Neuronal stem cell (in vitro differentiated cells): ENCODE data around the gene PTPN14.

Experiments
- DNase-seq: peaks from one replicate; pipeline ENCODE4 v3.0.0-alpha.2; 2013; ENCODE audit warnings: low spot score
- H2AFZ ChIP-seq: one replicate; pipeline ENCODE4 v1.6.1; 2013; ENCODE audit warnings: mild to moderate bottlenecking, low read length, inconsistent platforms
- H2AK5ac ChIP-seq: 2 replicates; pipeline ENCODE4 v1.6.1; 2013; ENCODE audit warnings: low read depth, mild to moderate bottlenecking, inconsistent platforms, low read length, moderate library complexity, mixed read lengths
- H2BK120ac ChIP-seq: 2 replicates; pipeline ENCODE4 v1.6.1; 2013; ENCODE audit warnings: low read depth, mild to moderate bottlenecking, inconsistent platforms, low read length, moderate library complexity, mixed read lengths
- H2BK12ac ChIP-seq: one replicate; pipeline ENCODE4 v1.6.1; 2013; ENCODE audit warnings: low read length, inconsistent platforms
- H2BK15ac ChIP-seq: 2 replicates; pipeline ENCODE4 v1.6.1; 2013; ENCODE audit warnings: mild to moderate bottlenecking, low read length, inconsistent platforms, mixed read lengths
- H2BK5ac ChIP-seq: one replicate; pipeline ENCODE4 v1.6.1; 2013; ENCODE audit warnings: inconsistent platforms, mild to moderate bottlenecking, low read length, moderate library complexity
- H3K14ac ChIP-seq: one replicate; pipeline ENCODE4 v1.6.1; 2013; ENCODE audit warnings: low read length, inconsistent platforms
- H3K18ac ChIP-seq: 2 replicates; pipeline ENCODE4 v1.6.1; 2013; ENCODE audit warnings: low read length, inconsistent platforms
- H3K23ac ChIP-seq: 2 replicates; pipeline ENCODE4 v1.6.1; 2013; ENCODE audit warnings: low read depth, mild to moderate bottlenecking, mixed read lengths, low read length, inconsistent platforms; ENCODE audit not compliant: poor library complexity
- H3K27ac ChIP-seq: replicated peaks from 3 replicates; pipeline ENCODE4 v1.5.1; 2013; ENCODE audit warnings: low read length, inconsistent platforms
- H3K27me3 ChIP-seq, 3 experiments: 2 replicates each; pipeline ENCODE4 v1.6.1; 2013; ENCODE audit warnings: low read length in 3 of 3, mild to moderate bottlenecking in 2 of 3, inconsistent platforms in 1 of 3, low read depth in 1 of 3, mixed read lengths in 1 of 3, moderate library complexity in 1 of 3; ENCODE audit not compliant: control insufficient read depth in 3 of 3, insufficient read depth in 3 of 3
- H3K36me3 ChIP-seq, 2 donors: replicated peaks in 1 of 2; 2 replicates each; pipeline ENCODE4 v1.6.1; 2013; ENCODE audit warnings: low read length in 2 of 2; ENCODE audit not compliant: control insufficient read depth in 2 of 2, insufficient read depth in 2 of 2
- H3K4ac ChIP-seq: 2 replicates; pipeline ENCODE4 v1.6.1; 2013; ENCODE audit warnings: inconsistent platforms, mild to moderate bottlenecking, low read length, moderate library complexity
- H3K4me1 ChIP-seq, 2 donors: 1 replicate in 1 of 2; 2 replicates in 1 of 2; pipeline ENCODE4 v1.6.1; 2013; ENCODE audit warnings: low read length in 2 of 2, low read depth in 1 of 2; ENCODE audit not compliant: control insufficient read depth in 2 of 2, insufficient read depth in 1 of 2
- H3K4me2 ChIP-seq: one replicate; pipeline ENCODE4 v1.6.1; 2013; ENCODE audit warnings: mild to moderate bottlenecking, low read length, inconsistent platforms; ENCODE audit not compliant: insufficient read depth, poor library complexity, severe bottlenecking
- H3K4me3 ChIP-seq, 2 donors: 2 replicates each; pipeline ENCODE4 v1.5.1; 2013; ENCODE audit warnings: low read length in 2 of 2, mild to moderate bottlenecking in 2 of 2, inconsistent platforms in 1 of 2, moderate library complexity in 1 of 2
- H3K79me1 ChIP-seq: one replicate; pipeline ENCODE4 v1.6.1; 2013; ENCODE audit warnings: low read depth, mild to moderate bottlenecking, inconsistent platforms, low read length, moderate library complexity
- H3K9ac ChIP-seq: one replicate; pipeline ENCODE4 v1.6.1; 2013; ENCODE audit warnings: mild to moderate bottlenecking, low read depth, low read length, inconsistent platforms; ENCODE audit not compliant: poor library complexity
- H3K9me3 ChIP-seq, 2 donors: replicated peaks in 1 of 2; 2 replicates each; pipeline versions ENCODE3 to v1.6.1; 2013; ENCODE audit warnings: low read length in 2 of 2, mild to moderate bottlenecking in 2 of 2, inconsistent platforms in 1 of 2, low read depth in 1 of 2, mixed read lengths in 1 of 2, moderate library complexity in 1 of 2; ENCODE audit not compliant: control insufficient read depth in 2 of 2, insufficient read depth in 1 of 2
- H4K8ac ChIP-seq: one replicate; pipeline ENCODE4 v1.6.1; 2013; ENCODE audit warnings: low read depth, mild to moderate bottlenecking, inconsistent platforms, low read length, moderate library complexity
- H4K91ac ChIP-seq: one replicate; pipeline ENCODE4 v1.6.1; 2013; ENCODE audit warnings: low read length, low read depth, mild to moderate bottlenecking, inconsistent platforms; ENCODE audit not compliant: poor library complexity
- WGBS, 2 donors: extraction: QIAGEN DNeasy Blood & Tissue Kit; methylation state at CpG; one replicate each; pipeline ENCODE4 v1.1.7; 2013; ENCODE audit warnings: missing lambda C conversion rate in 2 of 2, mixed read lengths in 1 of 2; ENCODE audit not compliant: insufficient read length in 2 of 2, insufficient replicate concordance in 1 of 2; ENCODE audit errors: extremely low coverage in 2 of 2; 5-methylcytosine and 5-hydroxymethylcytosine counted together

PTPN14 gene

DNA sequence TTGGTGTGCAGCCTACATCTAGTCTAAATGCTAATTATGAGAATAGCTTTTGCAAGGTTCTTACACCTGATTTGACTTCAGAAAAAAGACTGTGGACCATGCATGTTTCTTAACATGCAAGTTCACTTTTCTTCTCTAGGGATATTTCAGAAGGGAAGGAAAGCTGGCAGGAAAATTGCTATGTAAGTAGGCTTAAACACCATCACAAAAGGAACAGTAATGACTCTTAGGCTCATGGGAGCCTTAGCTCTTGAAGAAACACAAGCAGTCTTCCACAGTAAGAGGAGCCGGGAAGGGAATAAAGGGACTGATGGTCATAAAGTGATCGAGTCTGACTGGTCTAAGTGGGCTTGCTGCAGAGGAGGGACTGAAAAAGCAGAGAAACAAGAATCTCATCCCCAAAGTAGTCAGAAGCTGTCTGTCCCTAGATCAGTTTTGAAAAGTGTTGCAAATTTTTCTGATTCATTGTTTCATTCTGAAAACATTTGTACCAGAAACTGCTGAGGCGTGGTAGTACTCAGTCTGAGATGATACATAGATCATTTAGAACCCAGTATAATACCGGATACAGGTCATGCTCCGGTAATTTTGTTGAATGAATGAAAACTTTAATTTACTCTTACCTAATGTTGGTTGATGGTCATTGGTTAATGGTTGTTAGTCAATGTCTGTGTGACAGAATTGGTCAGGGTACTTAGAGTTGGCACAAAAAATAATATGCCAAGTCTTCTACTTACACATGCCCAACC lies 229.5 kb downstream of the PTPN14 start:
- no peak overlapping the region for H3K23ac ChIP-seq
- H3K18ac ChIP-seq: no peak overlapping the region
- no peak overlapping the region for H4K91ac ChIP-seq
- H2BK5ac ChIP-seq: no peak overlapping the region
- no peak overlapping the region for H3K14ac ChIP-seq
- no peaks in the 10 kb centered on the region for H3K27me3 ChIP-seq
- H2BK120ac ChIP-seq: no peak overlapping the region
- no peak overlapping the region for H4K8ac ChIP-seq
- H2BK12ac ChIP-seq: no peak overlapping the region
- DNase-seq: no peak
- no peak overlapping the region for H2AK5ac ChIP-seq
- H3K4ac ChIP-seq: no peak overlapping the region
- no peaks in the 10 kb centered on the region for H3K9me3 ChIP-seq
- no peaks in the 10 kb centered on the region for H3K4me1 ChIP-seq
- H3K27ac ChIP-seq: no peak overlapping the region
- H2BK15ac ChIP-seq: no peak overlapping the region
- no peaks in the 10 kb centered on the region for H3K79me1 ChIP-seq
- H3K9ac ChIP-seq: no peak overlapping the region
- H3K4me2 ChIP-seq: no peak overlapping the region
- H3K36me3 ChIP-seq: peaks cover 2 to 40% of the 10 kb centered on the region in 2 donors
- WGBS, 2 donors: no CpG with 5 or more reads among the region's 5 CpGs
- no peak overlapping the region for H2AFZ ChIP-seq
- H3K4me3 ChIP-seq: no peak overlapping the region

- H3K79me1 ChIP-seq: no peaks in the 10 kb centered on the region
- no peak overlapping the region for H4K91ac ChIP-seq
- H3K27me3 ChIP-seq: no peaks in the 10 kb centered on the region
- DNase-seq: no peak
- no peak overlapping the region for H2AK5ac ChIP-seq
- no CpG with 5 or more reads among the region's 5 CpGs for WGBS, 2 donors
- no peak overlapping the region for H3K4ac ChIP-seq
- no peak overlapping the region for H3K9ac ChIP-seq
- no peak overlapping the region for H3K4me3 ChIP-seq
- H3K36me3 ChIP-seq: peaks cover 2 to 49% of the 10 kb centered on the region in 2 donors
- no peak overlapping the region for H2AFZ ChIP-seq
- peaks cover 0 to 2% of the 10 kb centered on the region in 2 donors for H3K9me3 ChIP-seq
- H3K23ac ChIP-seq: no peak overlapping the region
- peaks cover 0 to 2% of the 10 kb centered on the region in 2 donors for H3K4me1 ChIP-seq
- H4K8ac ChIP-seq: no peak overlapping the region
- no peak overlapping the region for H3K18ac ChIP-seq
- no peak overlapping the region for H2BK15ac ChIP-seq
- H2BK12ac ChIP-seq: no peak overlapping the region
- H2BK5ac ChIP-seq: no peak overlapping the region
- no peak overlapping the region for H3K14ac ChIP-seq
- H3K27ac ChIP-seq: no peak overlapping the region
- no peak overlapping the region for H3K4me2 ChIP-seq
- H2BK120ac ChIP-seq: no peak overlapping the region
These were observed 231.5 kb downstream of the PTPN14 start for GRCh38 chr1:214319938-214320337.

GRCh38 chr1:214318956-214319736 lies 232.3 kb downstream of the PTPN14 start:
- no peak overlapping the region for H3K23ac ChIP-seq
- no peak overlapping the region for H2BK120ac ChIP-seq
- no peak overlapping the region for H2BK12ac ChIP-seq
- H3K36me3 ChIP-seq: peaks cover 2 to 49% of the 10 kb centered on the region in 2 donors
- no peak overlapping the region for H2BK5ac ChIP-seq
- no peak overlapping the region for H3K27ac ChIP-seq
- no peak overlapping the region for H2AK5ac ChIP-seq
- no peak for DNase-seq
- H3K4ac ChIP-seq: no peak overlapping the region
- H3K4me2 ChIP-seq: no peak overlapping the region
- peaks cover 0 to 2% of the 10 kb centered on the region in 2 donors for H3K9me3 ChIP-seq
- no peak overlapping the region for H3K9ac ChIP-seq
- no CpG with 5 or more reads among the region's 10 CpGs for WGBS, 2 donors
- H3K4me3 ChIP-seq: peak overlapping the region in 1 of 2 donors; percentile 34
- H4K8ac ChIP-seq: no peak overlapping the region
- no peaks in the 10 kb centered on the region for H3K27me3 ChIP-seq
- H3K4me1 ChIP-seq: peaks cover 2 to 9% of the 10 kb centered on the region in 2 donors
- H4K91ac ChIP-seq: no peak overlapping the region
- H3K18ac ChIP-seq: no peak overlapping the region
- H3K14ac ChIP-seq: no peak overlapping the region
- H2BK15ac ChIP-seq: no peak overlapping the region
- no peak overlapping the region for H2AFZ ChIP-seq
- no peaks in the 10 kb centered on the region for H3K79me1 ChIP-seq

DNA sequence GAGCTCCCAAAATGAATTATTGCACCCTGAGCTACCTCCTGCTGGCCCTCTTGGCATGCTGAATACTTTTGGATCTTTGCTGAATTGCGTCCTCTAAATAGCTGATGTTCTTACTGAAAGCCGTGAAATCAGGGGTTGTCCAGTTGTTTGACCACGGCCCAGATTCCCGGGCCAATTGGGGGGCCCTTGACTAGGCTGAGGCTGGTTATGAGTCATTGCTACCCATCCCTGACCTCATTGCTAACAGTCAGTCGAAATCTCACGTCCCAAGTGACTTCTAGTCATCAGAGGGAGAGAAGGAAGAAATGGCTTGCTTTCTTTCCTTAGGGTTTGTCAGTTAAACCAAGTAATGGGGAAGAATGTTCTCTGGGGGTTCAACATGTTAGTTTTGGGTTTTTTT lies 233.0 kb downstream of the PTPN14 start:
- Histone ChIP-seq H3K23ac (no peak overlapping the region), H2BK5ac (no peak overlapping the region), H2AFZ (no peak overlapping the region), H2BK12ac (no peak overlapping the region), H3K4me2 (no peak overlapping the region), H4K91ac (no peak overlapping the region), H3K79me1 (no peaks in the 10 kb centered on the region), H2BK120ac (no peak overlapping the region), H4K8ac (no peak overlapping the region), H3K4ac (no peak overlapping the region), H3K9me3 (peaks cover 0 to 2% of the 10 kb centered on the region in 2 donors), H3K27ac (no peak overlapping the region), H2AK5ac (no peak overlapping the region), H3K36me3 (peaks cover 2 to 49% of the 10 kb centered on the region in 2 donors), H3K14ac (no peak overlapping the region), H3K4me3 (no peak overlapping the region), H2BK15ac (no peak overlapping the region), H3K9ac (no peak overlapping the region), H3K27me3 (no peaks in the 10 kb centered on the region), H3K18ac (no peak overlapping the region), H3K4me1 (peaks cover 2 to 13% of the 10 kb centered on the region in 2 donors)
- DNase-seq: no peak
- WGBS, 2 donors: no CpG with 5 or more reads among the region's 6 CpGs
